HUES6 (cell line): ENCODE results near the gene GFRA1.

Experiments
- H3K27ac ChIP-seq: 2 replicates; pipeline ENCODE4 v1.7.0; 2013; ENCODE audit warnings: low read depth, mild to moderate bottlenecking, low read length, inconsistent platforms
- H3K27me3 ChIP-seq: 2 replicates; pipeline ENCODE4 v1.6.1; 2013; ENCODE audit warnings: low read length; ENCODE audit not compliant: control insufficient read depth, insufficient read depth
- H3K36me3 ChIP-seq: 2 replicates; pipeline ENCODE4 v1.6.1; 2013; ENCODE audit warnings: low read length; ENCODE audit not compliant: control insufficient read depth, insufficient read depth
- H3K4me1 ChIP-seq: 2 replicates; pipeline ENCODE4 v1.6.1; 2013; ENCODE audit warnings: low read length; ENCODE audit not compliant: control insufficient read depth, insufficient read depth
- H3K4me3 ChIP-seq: 2 replicates; pipeline ENCODE4 v1.5.1; 2013; ENCODE audit warnings: low read depth, low read length
- H3K9ac ChIP-seq: one replicate; pipeline ENCODE4 v1.6.1; 2013; ENCODE audit warnings: mild to moderate bottlenecking, low read length
- H3K9me3 ChIP-seq: 2 replicates; pipeline ENCODE4 v1.6.1; 2013; ENCODE audit warnings: low read depth, low read length; ENCODE audit not compliant: control insufficient read depth, insufficient read depth

GFRA1 gene

DNA sequence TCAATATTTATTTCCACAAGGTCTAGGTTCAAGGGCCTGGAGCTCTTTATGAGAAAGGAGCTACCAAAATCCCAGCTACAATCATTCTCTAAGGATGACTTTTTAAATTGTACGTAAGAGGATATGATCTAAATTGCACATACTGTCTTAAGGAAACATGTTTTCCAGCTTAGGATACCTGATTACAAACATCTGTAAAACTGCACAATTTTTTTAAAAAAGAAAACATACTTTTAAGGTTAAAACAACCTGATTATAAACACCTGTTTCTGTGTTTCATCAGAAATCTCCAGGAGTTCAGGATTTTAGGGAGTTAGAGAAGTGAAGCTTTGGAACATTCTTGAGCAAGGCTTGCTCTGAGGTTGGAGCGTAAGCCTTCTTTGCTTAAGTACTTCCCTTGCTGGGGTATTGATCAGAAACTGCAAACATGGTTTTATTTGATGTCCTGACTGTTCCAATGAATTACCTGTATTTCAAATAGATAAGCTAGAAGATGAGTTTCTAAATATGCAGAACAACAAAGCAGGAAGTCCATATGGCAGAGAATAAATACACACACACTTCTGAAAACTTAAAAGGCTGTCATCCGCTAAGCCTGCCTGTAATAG lies 248.6 kb downstream of the GFRA1 start:
- H3K9me3 ChIP-seq = peaks cover 14% of the 10 kb centered on the region
- no peaks in the 10 kb centered on the region for H3K27me3 ChIP-seq
- no peak overlapping the region for H3K9ac ChIP-seq
- H3K27ac ChIP-seq = no peak overlapping the region
- H3K4me3 ChIP-seq = no peak overlapping the region
- no peaks in the 10 kb centered on the region for H3K36me3 ChIP-seq
- H3K4me1 ChIP-seq = no peaks in the 10 kb centered on the region

DNA sequence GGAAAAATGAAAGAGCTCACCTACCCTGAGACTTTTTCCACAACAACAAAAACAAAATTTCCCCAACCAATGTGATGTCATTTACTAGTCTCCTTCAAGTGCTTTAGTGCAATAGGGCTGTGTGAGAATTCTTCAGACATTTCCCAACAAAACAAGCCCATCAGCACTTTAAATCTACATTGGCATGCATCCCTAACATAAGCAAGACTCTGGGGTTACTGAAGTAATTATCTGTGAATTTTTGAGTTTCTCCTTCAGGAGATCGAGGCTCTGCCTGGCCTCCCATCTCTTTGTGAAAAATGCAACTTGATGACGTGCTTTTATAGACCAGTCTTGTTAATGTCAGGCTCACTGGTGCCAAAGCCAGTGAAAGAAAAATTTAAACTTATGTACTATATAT lies 255.6 kb downstream of the GFRA1 start:
- Histone ChIP-seq H3K9ac (no peak overlapping the region), H3K9me3 (peaks cover 22% of the 10 kb centered on the region), H3K4me1 (peaks cover 6% of the 10 kb centered on the region; the same call in 1 of the 2 replicates), H3K27ac (no peak overlapping the region), H3K4me3 (no peak overlapping the region), H3K27me3 (no peaks in the 10 kb centered on the region), H3K36me3 (no peaks in the 10 kb centered on the region)

DNA sequence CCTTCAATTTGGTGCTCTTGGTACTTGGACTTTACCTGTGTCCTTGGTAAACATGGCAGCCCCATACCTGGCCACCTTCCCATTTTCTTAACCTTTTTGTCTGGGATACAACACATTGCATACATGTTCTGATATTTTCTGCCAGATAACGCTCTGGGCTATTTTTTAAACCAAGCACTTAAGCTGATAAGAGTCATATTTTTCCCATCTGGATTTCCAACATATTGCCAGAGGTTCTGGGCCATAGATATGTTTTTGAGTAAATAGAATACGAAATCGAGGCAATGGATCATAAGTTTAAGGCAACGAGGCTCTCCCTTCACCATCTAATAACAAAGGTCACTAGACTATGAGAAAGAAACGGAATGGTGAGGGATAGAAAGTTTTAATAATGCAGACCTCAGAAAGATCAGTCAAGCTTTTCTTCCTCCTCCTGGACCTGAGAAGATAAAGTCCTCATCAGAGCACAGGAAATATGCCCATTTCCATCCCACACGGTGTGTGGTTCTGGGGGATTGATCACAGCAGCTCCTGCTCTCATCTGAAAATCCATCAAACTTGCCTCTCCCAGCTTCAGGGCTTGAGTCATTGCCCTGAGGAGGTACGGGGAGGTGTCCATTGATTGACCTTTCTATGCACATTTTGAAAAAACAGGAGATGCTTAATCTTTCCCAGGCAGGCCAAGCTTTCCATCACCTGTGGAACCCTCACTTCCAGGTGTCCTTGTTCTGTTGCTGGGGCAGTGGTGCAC lies 257.2 kb downstream of the GFRA1 start:
- Histone ChIP-seq H3K4me1 (peaks cover 6% of the 10 kb centered on the region; the same call in 1 of the 2 replicates), H3K9me3 (peaks cover 14% of the 10 kb centered on the region), H3K4me3 (no peak overlapping the region), H3K27ac (no peak overlapping the region), H3K9ac (no peak overlapping the region), H3K27me3 (no peaks in the 10 kb centered on the region), H3K36me3 (no peaks in the 10 kb centered on the region)

DNA sequence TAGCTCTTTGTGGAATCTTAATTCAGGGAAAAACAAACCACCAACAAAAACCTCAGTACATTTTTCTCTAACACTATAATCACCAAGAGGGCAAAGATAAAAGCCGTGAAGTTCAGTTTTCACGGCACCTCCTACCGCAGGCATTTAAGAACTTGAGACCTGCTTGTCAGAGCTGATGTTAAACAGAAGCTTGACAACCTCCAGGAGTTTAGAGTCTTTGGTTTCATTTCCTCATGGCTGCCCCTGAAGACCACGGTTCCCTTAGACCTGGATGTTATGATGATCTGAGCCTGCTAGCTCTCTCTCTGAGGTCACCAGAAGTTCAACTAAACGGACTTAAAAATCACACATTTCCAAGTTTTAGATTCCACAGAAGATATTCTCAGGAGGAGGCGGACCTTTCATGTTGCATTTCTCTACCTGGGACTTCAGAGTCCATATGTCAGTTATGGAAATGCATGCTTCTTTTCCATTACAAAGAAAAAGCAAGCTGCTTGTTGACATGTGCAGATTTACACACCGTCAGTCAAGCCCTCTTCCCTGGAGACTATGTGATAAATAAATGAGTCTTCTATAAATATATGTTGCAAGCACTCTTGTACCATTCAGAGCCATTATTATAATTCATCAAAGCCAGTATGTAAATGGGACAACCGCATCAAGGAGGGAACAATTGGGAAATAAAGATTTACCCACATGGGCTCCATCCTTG lies 258.0 kb downstream of the GFRA1 start:
- Histone ChIP-seq H3K4me1 (peaks cover 6% of the 10 kb centered on the region; the same call in 1 of the 2 replicates), H3K27me3 (no peaks in the 10 kb centered on the region), H3K9me3 (peaks cover 9% of the 10 kb centered on the region; the same call in 1 of the 2 replicates), H3K36me3 (no peaks in the 10 kb centered on the region), H3K4me3 (no peak overlapping the region), H3K9ac (no peak overlapping the region), H3K27ac (no peak overlapping the region)

DNA sequence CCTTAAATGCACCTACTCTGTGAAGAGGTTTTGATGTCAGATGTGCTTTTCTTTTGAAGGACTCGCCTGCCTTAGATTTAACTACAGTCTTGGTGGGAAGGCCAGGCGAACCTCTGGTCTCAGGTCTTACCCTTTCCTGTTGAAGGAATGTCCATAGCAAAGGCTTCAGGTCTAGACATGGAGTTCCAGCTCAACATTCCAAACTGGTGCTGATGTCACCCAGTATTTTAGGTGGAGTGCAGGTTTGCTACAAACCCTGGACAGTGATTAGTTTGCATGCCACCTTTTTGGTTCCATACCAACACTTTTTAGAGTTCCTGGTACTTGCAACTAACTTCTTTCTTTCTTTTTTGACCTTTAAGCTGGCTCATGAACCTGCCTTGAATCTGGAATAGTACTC lies 258.7 kb downstream of the GFRA1 start:
- no peaks in the 10 kb centered on the region for H3K36me3 ChIP-seq
- H3K4me1 ChIP-seq = peaks cover 6% of the 10 kb centered on the region; the same call in 1 of the 2 replicates
- H3K27me3 ChIP-seq = no peaks in the 10 kb centered on the region
- H3K27ac ChIP-seq = no peak overlapping the region
- no peak overlapping the region for H3K9ac ChIP-seq
- H3K4me3 ChIP-seq = no peak overlapping the region
- peaks cover 9% of the 10 kb centered on the region; the same call in 1 of the 2 replicates for H3K9me3 ChIP-seq

DNA sequence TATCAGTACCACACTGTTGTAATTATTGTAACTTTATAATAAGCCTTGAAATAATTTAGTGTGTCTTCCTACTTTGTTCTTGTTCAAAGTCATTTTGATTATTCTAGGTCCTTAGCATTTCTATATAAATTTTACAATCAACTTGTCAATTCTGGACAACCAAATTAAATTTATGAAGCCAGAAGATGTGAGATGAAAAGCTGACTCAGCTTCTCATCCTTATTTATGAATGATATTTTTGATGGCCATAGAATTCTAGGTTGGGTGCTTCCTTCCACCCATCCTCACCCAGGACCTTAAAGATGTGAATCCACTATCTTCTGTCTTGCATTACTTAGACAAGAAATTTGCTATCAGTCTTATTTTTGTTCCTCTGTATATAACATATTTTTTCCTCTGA lies 261.1 kb downstream of the GFRA1 start:
- H3K27ac ChIP-seq = no peak overlapping the region
- H3K27me3 ChIP-seq = no peaks in the 10 kb centered on the region
- peaks cover 9% of the 10 kb centered on the region; the same call in 1 of the 2 replicates for H3K9me3 ChIP-seq
- H3K4me1 ChIP-seq = peaks cover 5% of the 10 kb centered on the region; the same call in 1 of the 2 replicates
- no peaks in the 10 kb centered on the region for H3K36me3 ChIP-seq
- no peak overlapping the region for H3K4me3 ChIP-seq
- H3K9ac ChIP-seq = no peak overlapping the region

DNA sequence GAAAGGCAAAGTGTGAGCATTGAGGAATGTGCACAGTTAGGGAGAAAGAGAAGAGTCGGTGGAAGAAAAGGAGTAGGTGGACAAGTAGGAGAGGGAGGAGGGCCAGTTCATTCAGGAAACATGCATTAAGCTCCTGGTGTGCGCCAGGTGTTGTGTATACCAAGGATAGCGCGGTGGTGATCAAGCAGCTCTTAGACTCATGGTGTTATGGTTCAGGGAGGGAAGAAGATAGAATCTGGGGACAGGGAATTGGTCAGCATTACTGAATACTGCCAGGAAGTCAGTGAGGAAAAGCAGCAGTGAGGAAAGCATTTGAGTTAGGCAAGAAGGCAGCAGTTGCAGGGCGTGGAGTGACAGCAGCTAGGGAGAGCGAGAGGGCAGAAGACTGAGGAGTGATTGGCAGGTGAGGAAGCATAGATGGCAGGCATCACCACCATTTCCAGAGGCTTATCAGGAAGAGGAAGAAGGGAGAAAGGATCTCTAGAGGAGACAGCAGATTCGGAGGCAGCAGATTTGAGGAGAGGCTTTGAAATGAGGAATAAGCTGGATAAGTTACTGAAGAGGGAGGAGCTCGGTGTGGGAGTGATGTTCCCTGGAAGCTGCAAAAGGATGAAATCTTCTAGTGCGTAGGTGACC lies 265.6 kb downstream of the GFRA1 start:
- no peaks in the 10 kb centered on the region for H3K36me3 ChIP-seq
- no peaks in the 10 kb centered on the region for H3K9me3 ChIP-seq

More for the DNA sequence above, 265.6 kb downstream of the GFRA1 start:
- Histone ChIP-seq H3K27ac (no peak overlapping the region), H3K27me3 (no peaks in the 10 kb centered on the region), H3K9ac (no peak overlapping the region), H3K4me1 (peaks cover 5% of the 10 kb centered on the region; the same call in 1 of the 2 replicates), H3K4me3 (no peak overlapping the region)
